ENCODE measurements around the gene CCSER1.

Gene CCSER1

GRCh38 chr4:90189178-90189577 lies 62.0 kb downstream of the CCSER1 start:
- FAIRE-seq (no peak), DNase-seq (ENCODE audit: insufficient read length, low spot score) (no peak)

- FAIRE-seq (no peak), DNase-seq (ENCODE audit: insufficient read length, low spot score) (no peak)
These were observed 62.8 kb downstream of the CCSER1 start for GRCh38 chr4:90189946-90190345.

DNA sequence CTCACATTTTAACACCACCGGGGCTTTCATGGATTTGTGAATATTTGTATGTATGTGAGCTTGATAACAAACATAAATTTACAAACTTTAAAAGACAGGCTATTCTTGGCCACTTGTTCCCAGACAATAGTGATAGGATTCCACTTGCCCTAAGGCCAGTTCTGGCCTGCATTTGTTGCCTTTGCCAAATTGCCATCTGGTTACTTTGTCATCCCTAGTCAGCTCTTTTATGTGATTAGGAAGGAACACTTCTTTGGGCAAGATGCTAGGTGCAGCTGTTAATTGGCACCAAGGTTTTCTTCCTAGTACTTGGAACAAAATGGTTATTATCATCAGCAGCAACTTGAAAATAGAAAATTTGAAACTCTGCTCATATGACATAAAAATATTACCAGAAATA lies 63.3 kb downstream of the CCSER1 start:
- FAIRE-seq, result no peak

GRCh38 chr4:90198086-90198847 lies 71.1 kb downstream of the CCSER1 start:
- no peak for FAIRE-seq
- DNase-seq (ENCODE audit: insufficient read length, low spot score), result no peak

More for the DNA sequence above, 63.3 kb downstream of the CCSER1 start:
- DNase-seq (ENCODE audit: insufficient read length, low spot score), result no peak

DNA sequence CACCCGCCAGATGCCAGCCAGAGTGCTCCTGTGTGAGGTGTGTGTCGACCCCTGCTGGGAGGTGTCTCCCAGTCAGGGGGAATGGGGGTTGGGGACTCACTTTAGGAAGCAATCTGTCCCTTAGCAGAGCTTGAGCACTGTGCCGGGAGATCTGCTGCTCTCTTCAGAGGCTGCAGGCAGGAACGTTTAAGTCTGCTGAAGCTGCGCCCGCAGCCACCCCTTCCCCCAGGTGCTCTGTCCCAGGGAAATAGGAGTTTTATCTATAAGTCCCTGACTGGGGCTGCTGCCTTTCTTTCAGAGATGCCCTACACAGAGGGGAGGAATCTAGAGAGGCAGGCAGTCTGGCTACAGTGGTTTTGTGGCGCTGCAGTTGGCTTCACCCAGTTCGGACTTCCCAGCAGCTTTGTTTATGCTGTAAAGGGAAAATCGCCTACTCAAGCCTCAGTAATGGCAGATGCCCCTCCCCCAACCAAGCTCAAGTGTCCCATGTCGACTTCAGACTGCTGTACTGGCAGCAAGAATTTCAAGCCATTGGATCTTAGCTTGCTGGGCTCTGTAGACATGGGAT lies 80.8 kb downstream of the CCSER1 start:
- FAIRE-seq (no peak), DNase-seq (ENCODE audit: insufficient read length, low spot score) (no peak)

- DNase-seq (ENCODE audit: insufficient read length, low spot score) (no peak), FAIRE-seq (no peak)
These were observed 82.7 kb downstream of the CCSER1 start for GRCh38 chr4:90209922-90210321.

DNA sequence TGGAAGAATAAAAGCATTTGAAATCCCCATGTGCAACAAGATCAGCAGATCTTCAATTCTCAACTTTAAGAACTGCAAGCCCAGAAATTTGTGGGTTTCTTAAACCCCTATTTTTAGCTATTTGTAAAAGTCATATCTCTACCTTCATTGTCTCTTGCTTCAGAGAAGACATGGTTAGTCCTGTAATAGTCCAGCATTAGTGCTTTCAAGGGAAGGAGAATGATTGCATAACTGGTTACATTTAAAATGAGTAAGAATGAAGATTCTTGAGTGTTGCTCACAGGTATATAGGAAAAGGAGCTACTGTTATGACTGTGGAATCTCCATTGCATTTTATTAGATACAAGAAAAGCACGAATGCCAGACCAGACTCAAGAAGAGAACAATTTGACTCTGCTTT lies 84.0 kb downstream of the CCSER1 start:
- DNase-seq (ENCODE audit: insufficient read length, low spot score) (no peak), FAIRE-seq (no peak)

DNA sequence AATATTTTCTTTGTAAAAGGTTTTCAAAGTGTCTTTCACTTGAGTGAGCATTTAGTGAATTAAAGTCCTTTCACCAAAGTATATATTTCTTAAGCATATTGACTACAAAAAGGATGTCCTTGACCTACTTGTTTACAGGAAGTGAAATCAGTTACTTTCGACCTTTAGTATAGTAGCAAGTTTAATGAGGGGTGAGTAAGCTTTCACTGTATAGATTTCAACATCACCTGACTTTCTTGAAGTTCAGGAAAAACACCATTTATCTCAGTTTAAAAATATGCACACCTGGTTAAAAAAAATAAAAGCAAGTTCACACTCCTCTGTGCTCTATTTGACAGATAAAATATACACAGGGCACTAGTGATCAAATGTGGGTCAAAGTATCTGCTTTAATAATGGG lies 88.1 kb downstream of the CCSER1 start:
- DNase-seq (ENCODE audit: insufficient read length, low spot score), result no peak
- no peak for FAIRE-seq

- FAIRE-seq (no peak), DNase-seq (ENCODE audit: insufficient read length, low spot score) (no peak)
These were observed 92.6 kb downstream of the CCSER1 start for GRCh38 chr4:90219822-90220221.

DNA sequence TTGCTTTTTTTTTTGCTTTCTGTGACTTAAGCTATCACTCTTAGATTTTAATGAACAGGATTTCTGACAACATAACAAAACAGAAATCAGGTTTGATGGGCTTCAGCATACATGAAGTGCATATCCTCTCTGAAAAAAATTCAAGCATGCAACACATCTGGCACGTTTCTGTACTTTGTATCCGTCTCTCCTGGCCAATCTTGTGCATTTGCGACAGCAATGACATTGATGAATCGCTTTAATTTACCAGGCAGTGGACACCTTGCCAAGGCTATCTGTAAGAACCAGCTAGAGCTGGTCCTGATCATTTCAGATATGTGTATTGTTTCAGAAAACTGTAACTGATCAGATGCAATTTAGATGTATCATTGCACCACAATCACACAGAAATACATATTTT lies 93.3 kb downstream of the CCSER1 start:
- FAIRE-seq (no peak), DNase-seq (ENCODE audit: insufficient read length, low spot score) (no peak)

GRCh38 chr4:90226734-90227133 lies 99.5 kb downstream of the CCSER1 start:
- FAIRE-seq (no peak), DNase-seq (ENCODE audit: insufficient read length, low spot score) (no peak)

DNA sequence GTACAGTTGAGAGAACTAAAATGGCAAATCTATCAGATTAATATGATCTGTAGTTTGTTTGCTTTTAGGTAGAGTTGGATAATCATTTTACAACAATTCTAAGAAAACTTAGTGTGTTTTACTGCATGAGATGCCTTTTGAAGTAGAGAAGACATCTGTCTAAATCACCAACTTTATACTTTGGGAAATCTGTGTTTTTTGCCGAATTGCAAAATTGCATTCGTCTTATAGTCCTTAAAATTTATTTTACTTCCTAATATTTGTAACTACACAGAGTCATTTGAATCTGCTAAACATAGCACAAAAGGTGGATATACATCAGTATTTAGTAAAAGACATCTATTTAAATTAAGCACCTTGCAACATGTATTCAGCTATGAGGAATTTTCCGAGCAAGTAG lies 100.0 kb downstream of the CCSER1 start:
- FAIRE-seq (no peak), DNase-seq (ENCODE audit: insufficient read length, low spot score) (no peak)

DNA sequence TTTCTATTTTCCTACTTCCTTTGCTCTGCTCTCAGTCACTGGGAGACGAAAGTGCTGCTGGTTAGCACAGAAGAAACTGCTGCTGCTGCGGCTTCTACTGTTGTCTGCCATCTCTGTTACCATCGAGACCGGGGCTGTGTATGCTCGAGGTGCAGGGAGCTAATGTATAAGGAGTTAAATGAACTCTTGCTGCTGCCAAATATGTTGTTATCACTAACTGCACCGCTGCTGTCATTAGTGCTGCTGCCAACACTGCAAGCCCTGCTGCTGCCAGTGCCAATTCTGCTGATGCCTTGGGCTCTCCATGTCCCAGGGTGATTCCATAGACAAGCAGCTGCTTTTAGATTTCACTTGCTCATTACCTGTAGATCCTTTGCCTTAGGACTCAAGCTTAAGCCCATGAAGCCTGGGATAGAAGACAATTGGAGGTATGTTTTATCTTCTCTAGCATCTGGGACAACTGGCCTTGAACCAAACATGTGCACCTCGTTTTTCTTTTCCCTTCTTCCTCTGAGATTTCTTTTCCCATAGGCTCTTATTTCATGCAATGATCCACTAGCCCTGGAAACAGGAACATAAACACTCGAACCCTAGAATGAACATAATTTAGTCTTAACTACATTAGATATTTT lies 107.8 kb downstream of the CCSER1 start:
- DNase-seq (ENCODE audit: insufficient read length, low spot score) (no peak), FAIRE-seq (no peak)

GRCh38 chr4:90237751-90238530 lies 110.7 kb downstream of the CCSER1 start:
- DNase-seq (ENCODE audit: insufficient read length, low spot score), result no peak
- no peak for FAIRE-seq

- DNase-seq (ENCODE audit: insufficient read length, low spot score) (no peak), FAIRE-seq (no peak)
These were observed 113.1 kb downstream of the CCSER1 start for GRCh38 chr4:90240333-90240732.

GRCh38 chr4:90241008-90241407 lies 113.8 kb downstream of the CCSER1 start:
- FAIRE-seq (no peak), DNase-seq (ENCODE audit: insufficient read length, low spot score) (no peak)

DNA sequence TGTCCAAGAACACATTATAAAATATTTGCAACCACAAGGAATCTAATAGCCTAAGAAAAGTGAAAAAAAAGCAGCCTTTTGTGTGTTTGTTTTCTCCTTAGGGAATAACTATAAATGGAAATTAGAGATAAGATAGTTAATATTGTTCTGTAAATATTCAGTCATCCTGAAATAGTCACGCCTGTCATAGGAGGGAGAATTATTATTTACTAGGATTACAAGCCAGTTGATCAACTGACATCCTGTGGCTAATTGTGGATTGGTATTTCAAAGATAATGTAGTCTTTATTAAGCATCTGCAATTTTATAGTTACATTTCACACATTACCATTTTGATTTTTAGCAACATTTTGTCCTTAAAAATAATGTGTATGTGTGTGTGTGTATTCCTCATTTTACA lies 118.6 kb downstream of the CCSER1 start:
- FAIRE-seq (no peak), DNase-seq (ENCODE audit: insufficient read length, low spot score) (no peak)

GRCh38 chr4:90246816-90247215 lies 119.6 kb downstream of the CCSER1 start:
- FAIRE-seq (no peak), DNase-seq (ENCODE audit: insufficient read length, low spot score) (no peak)

DNA sequence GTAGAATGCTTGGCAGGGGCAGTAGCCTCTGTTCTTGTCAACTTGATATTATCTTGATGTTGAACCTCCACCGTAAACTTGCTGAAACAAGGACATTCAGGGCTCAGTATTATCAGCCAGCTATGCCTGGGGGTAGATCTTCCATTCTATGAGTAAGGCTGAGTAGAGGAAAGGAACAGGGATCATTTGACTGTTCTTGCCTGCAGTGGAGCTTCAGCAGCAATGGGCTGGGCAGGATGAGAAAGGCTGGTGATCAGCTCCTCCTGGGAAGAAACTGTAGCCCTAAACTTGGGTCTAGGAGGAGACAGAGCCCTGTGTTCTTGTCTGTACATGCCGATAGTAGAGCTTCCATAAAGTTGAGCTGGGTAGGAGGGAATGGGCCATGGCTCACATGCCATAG lies 127.2 kb downstream of the CCSER1 start:
- FAIRE-seq (no peak), DNase-seq (ENCODE audit: insufficient read length, low spot score) (no peak)

- FAIRE-seq (no peak), DNase-seq (ENCODE audit: insufficient read length, low spot score) (no peak)
These were observed 147.0 kb downstream of the CCSER1 start for GRCh38 chr4:90274175-90274574.

DNA sequence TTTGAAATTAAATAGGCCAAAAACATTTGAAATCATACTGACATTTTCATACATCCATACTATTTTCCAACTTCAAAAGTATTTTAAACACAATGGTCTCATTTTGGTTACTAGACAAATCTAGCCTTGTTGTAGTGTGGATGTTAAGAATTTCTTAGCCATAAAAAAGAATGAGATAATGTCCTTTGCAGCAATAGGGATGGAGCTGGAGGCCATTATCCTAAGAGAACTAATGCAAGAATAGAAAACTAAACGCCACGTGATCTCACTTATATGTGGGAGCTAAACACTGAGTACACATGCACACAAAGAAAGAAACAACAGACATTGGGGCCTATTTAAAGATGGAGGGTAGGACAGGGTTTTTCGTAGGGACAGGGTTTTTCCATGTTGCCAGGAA lies 153.8 kb downstream of the CCSER1 start:
- FAIRE-seq (no peak), DNase-seq (ENCODE audit: insufficient read length, low spot score) (no peak)
